DND-41 (cell line): Measurements from ENCODE around the gene BLOC1S2.

Source experiments
- ATAC-seq: fragments of 200-7000 bp; cut with Tn5 transposase; 3 replicates; pipeline ENCODE4 v1.9.1; 2021; ENCODE audit warnings: low read depth; ENCODE audit not compliant: insufficient read depth
- DNase-seq: peaks from one replicate; pipeline ENCODE4 v3.0.0-alpha.2; 2020
- H2AFZ ChIP-seq: 2 replicates; pipeline ENCODE4 v1.6.0; 2012; ENCODE audit warnings: low read depth, low read length
- H3K27ac ChIP-seq: 2 replicates; pipeline ENCODE4 v1.5.1; 2012; ENCODE audit warnings: low read length, inconsistent platforms
- H3K27me3 ChIP-seq: fragments of 200-600 bp; sonication (generic); 2 replicates; pipeline ENCODE4 v1.6.0; 2012; ENCODE audit warnings: low read length, mild to moderate bottlenecking, inconsistent platforms; ENCODE audit not compliant: insufficient read depth, poor library complexity
- H3K36me3 ChIP-seq: 2 replicates; pipeline ENCODE4 v1.5.1; 2012; ENCODE audit warnings: low read length, inconsistent platforms; ENCODE audit not compliant: insufficient read depth
- H3K4me1 ChIP-seq: 2 replicates; pipeline ENCODE4 v1.5.1; 2012; ENCODE audit warnings: mild to moderate bottlenecking, low read length; ENCODE audit not compliant: insufficient read depth
- H3K4me2 ChIP-seq: 2 replicates; pipeline ENCODE4 v1.6.0; 2012; ENCODE audit warnings: mild to moderate bottlenecking, moderate library complexity, low read length, inconsistent platforms; ENCODE audit not compliant: insufficient read depth
- H3K4me3 ChIP-seq, 2 experiments: fragments of 200-600 bp in 1 of 2; shearing (Covaris generic) in 1 of 2; 2 replicates each; pipeline ENCODE4 v1.5.1; 2012 to 2016; ENCODE audit warnings: inconsistent platforms in 2 of 2, low read length in 2 of 2, mild to moderate bottlenecking in 2 of 2, low read depth in 1 of 2, moderate library complexity in 1 of 2
- H3K79me2 ChIP-seq: 2 replicates; pipeline ENCODE4 v1.6.0; 2012; ENCODE audit warnings: low read length, inconsistent platforms; ENCODE audit not compliant: insufficient read depth
- H3K9ac ChIP-seq: 2 replicates; pipeline ENCODE4 v1.6.0; 2012; ENCODE audit warnings: low read depth, mild to moderate bottlenecking, inconsistent platforms, low read length, moderate library complexity
- H3K9me3 ChIP-seq: 2 replicates; pipeline ENCODE4 v1.5.1; 2012; ENCODE audit warnings: low read length, moderate library complexity, mild to moderate bottlenecking, inconsistent platforms; ENCODE audit not compliant: insufficient read depth, severe bottlenecking
- H4K20me1 ChIP-seq: 2 replicates; pipeline ENCODE4 v1.6.0; 2012; ENCODE audit warnings: low read length; ENCODE audit not compliant: insufficient read depth
- EZH2 ChIP-seq: IDR thresholded peaks from 3 replicates; pipeline ENCODE4 v1.6.1; 2012; ENCODE audit warnings: borderline replicate concordance, low read depth, mild to moderate bottlenecking, moderate library complexity, low read length, inconsistent platforms; ENCODE audit not compliant: severe bottlenecking
- TF ChIP-seq, protein P1 (sequence below): IDR thresholded peaks from 2 replicates; pipeline ENCODE4 v1.5.1; 2012; ENCODE audit warnings: borderline replicate concordance, low read length, moderate library complexity, mild to moderate bottlenecking; ENCODE audit not compliant: poor library complexity, severe bottlenecking; ENCODE audit errors: extremely low read depth

The BLOC1S2 gene

GRCh38 chr10:100318207-100318606 lies 31.7 kb upstream of the BLOC1S2 start:
- Histone ChIP-seq H3K27ac (no peak overlapping the region), H3K9me3 (no peaks in the 10 kb centered on the region), H3K36me3 (no peaks in the 10 kb centered on the region), H3K4me2 (no peak overlapping the region), H4K20me1 (no peaks in the 10 kb centered on the region), H3K9ac (no peak overlapping the region), H2AFZ (no peak overlapping the region), H3K4me1 (no peaks in the 10 kb centered on the region), H3K4me3 (no peak overlapping the region), H3K27me3 (peaks cover 15% of the 10 kb centered on the region), H3K79me2 (no peaks in the 10 kb centered on the region)
- TF ChIP-seq, protein P1, sequence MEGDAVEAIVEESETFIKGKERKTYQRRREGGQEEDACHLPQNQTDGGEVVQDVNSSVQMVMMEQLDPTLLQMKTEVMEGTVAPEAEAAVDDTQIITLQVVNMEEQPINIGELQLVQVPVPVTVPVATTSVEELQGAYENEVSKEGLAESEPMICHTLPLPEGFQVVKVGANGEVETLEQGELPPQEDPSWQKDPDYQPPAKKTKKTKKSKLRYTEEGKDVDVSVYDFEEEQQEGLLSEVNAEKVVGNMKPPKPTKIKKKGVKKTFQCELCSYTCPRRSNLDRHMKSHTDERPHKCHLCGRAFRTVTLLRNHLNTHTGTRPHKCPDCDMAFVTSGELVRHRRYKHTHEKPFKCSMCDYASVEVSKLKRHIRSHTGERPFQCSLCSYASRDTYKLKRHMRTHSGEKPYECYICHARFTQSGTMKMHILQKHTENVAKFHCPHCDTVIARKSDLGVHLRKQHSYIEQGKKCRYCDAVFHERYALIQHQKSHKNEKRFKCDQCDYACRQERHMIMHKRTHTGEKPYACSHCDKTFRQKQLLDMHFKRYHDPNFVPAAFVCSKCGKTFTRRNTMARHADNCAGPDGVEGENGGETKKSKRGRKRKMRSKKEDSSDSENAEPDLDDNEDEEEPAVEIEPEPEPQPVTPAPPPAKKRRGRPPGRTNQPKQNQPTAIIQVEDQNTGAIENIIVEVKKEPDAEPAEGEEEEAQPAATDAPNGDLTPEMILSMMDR, result no peak
- no peak for TF ChIP-seq EZH2
- no peak for DNase-seq
- no peak for ATAC-seq

DNA sequence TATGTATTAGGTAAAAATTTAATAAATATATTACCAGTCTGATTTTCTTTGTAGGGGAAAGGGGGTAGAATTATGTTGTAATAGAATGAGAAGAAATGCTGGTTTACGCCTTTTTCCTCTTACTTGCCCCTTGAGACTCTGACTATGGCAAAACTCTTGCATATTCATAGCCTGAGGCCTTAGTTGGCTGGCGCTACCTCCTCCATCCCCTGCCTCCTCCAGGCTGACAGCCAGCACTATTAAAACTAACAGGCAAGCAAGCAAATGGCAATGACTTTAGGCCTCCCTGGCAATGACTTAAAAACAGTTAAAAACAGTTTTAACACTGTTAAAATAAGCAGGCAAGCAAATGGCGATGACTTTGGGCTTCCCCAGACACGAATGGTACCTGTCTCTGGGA lies 29.1 kb upstream of the BLOC1S2 start:
- no peak for TF ChIP-seq EZH2
- TF ChIP-seq, protein P1, result no peak

GRCh38 chr10:100311298-100311697 lies 24.8 kb upstream of the BLOC1S2 start:
- H4K20me1 ChIP-seq, result no peaks in the 10 kb centered on the region
- no peak overlapping the region for H3K4me3 ChIP-seq
- ATAC-seq (no peak), DNase-seq (no peak)
- H3K27me3 ChIP-seq, result peaks cover 31% of the 10 kb centered on the region
- no peak overlapping the region for H3K9ac ChIP-seq
- H3K9me3 ChIP-seq, result no peaks in the 10 kb centered on the region
- no peak for TF ChIP-seq EZH2
- TF ChIP-seq, protein P1, result no peak
- H3K4me2 ChIP-seq, result no peak overlapping the region
- H3K79me2 ChIP-seq, result no peaks in the 10 kb centered on the region
- no peaks in the 10 kb centered on the region for H3K4me1 ChIP-seq
- H2AFZ ChIP-seq, result no peak overlapping the region
- no peak overlapping the region for H3K27ac ChIP-seq
- no peaks in the 10 kb centered on the region for H3K36me3 ChIP-seq

More for the DNA sequence above, 29.1 kb upstream of the BLOC1S2 start:
- Histone ChIP-seq H3K9me3 (no peaks in the 10 kb centered on the region), H3K4me2 (no peak overlapping the region), H3K9ac (no peak overlapping the region), H3K4me3 (no peak overlapping the region), H3K27ac (no peak overlapping the region), H2AFZ (no peak overlapping the region), H3K36me3 (no peaks in the 10 kb centered on the region), H4K20me1 (no peaks in the 10 kb centered on the region), H3K4me1 (no peaks in the 10 kb centered on the region), H3K79me2 (no peaks in the 10 kb centered on the region), H3K27me3 (peaks cover 21% of the 10 kb centered on the region)
- no peak for DNase-seq
- ATAC-seq, result no peak

DNA sequence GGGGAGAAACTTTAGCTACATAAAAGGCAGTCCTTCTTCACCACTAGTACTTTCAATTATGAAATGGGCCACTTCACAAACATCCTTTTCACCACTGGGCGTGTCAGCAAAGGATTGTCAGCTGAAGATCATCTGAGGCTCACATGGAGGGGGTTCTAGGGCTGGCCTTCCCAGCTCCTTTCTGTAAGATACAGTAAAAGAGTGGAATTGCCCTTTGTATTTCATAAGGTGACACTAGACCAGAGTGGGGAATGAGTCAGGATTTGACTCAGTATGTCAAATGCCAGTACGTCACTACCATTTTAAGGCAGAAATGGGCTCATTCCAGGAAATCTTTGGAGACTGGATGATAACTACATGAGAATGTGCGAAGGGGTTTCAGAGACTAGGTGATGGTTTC lies 21.2 kb upstream of the BLOC1S2 start:
- Histone ChIP-seq H3K4me1 (no peaks in the 10 kb centered on the region), H3K9ac (no peak overlapping the region), H3K27me3 (peaks cover 24% of the 10 kb centered on the region), H3K36me3 (no peaks in the 10 kb centered on the region), H2AFZ (no peak overlapping the region), H3K27ac (no peak overlapping the region), H4K20me1 (no peaks in the 10 kb centered on the region), H3K4me3 (no peak overlapping the region), H3K9me3 (no peaks in the 10 kb centered on the region), H3K4me2 (no peak overlapping the region), H3K79me2 (no peaks in the 10 kb centered on the region)
- no peak for TF ChIP-seq EZH2
- TF ChIP-seq, protein P1, result no peak
- ATAC-seq, result no peak
- DNase-seq, result no peak
